ENCODE measurements around the gene KISS1. TPM values are rescaled to one million over a fixed set of nuclear protein-coding genes. Genes with fewer than 3 reads are reported as not detected.

The KISS1 gene
- total RNA-seq, 1 experiment from 2014 or later, result 190 TPM

- H3K4me1 ChIP-seq (replicated peaks), result peaks cover 2% of the 10 kb centered on the region
- no peak overlapping the region for H3K27ac ChIP-seq
- H3K4me3 ChIP-seq, result no peak overlapping the region
- no peaks in the 10 kb centered on the region for H3K36me3 ChIP-seq
- H3K9me3 ChIP-seq (replicated peaks), result no peaks in the 10 kb centered on the region
- no peak for DNase-seq (ENCODE audit: low read depth in 1 of 2, low spot score in 2 of 2)
- peaks cover 5% of the 10 kb centered on the region for H3K27me3 ChIP-seq (replicated peaks)
Observed at GRCh38 chr1:204212715-204213114, 16.4 kb upstream of the KISS1 start.

DNA sequence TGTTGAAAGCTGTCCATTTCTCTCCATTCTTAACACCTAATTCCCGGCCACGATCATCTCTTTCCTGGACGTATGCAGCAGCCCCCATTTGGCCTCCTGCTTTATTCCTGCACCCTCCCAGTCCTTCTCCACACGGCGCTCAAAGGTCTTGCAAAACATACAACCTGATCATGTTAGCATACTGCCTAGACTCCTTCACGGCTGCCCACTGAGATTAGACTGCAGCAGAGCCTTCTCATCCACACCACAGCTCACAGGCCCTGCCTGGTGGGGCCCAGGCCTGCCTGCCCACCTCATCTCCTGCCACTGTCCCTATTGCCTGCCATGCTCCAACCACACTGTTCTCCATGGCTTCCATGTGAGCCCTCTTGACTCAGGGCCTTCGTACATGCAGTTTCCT lies 14.8 kb upstream of the KISS1 start:
- Histone ChIP-seq H3K27ac (no peak overlapping the region), H3K27me3 (replicated peaks) (peaks cover 1% of the 10 kb centered on the region), H3K4me3 (no peak overlapping the region), H3K4me1 (replicated peaks) (peaks cover 11% of the 10 kb centered on the region), H3K36me3 (no peaks in the 10 kb centered on the region), H3K9me3 (replicated peaks) (no peaks in the 10 kb centered on the region)
- no peak for DNase-seq (ENCODE audit: low read depth in 1 of 2, low spot score in 2 of 2)

DNA sequence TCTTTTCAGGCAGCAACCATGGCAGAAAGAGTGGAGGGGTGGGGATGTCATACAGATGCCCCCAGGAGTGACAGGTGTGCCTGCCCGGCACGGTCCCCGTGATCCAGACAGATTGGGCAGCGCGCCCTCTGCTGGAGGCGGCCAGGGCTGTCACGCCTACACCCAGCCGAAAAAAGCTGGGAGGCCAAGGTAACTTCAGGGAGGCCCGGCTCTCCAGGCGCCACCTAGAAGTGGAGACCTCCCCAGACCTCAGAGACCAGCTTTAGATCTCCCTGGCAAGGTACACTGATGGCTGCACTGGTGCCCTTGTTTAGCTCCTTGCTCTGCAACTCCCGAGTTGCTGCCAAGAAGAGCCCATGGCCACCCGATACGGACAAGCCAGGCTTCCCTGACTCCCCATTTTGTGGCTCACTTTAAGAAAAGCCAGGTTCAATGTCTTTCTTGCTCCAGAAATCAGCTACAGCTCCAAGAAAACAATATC lies 10.9 kb upstream of the KISS1 start:
- peak; percentile 44 to 66 for DNase-seq (ENCODE audit: low read depth in 1 of 2, low spot score in 2 of 2)
- Histone ChIP-seq H3K4me3 (no peak overlapping the region), H3K27me3 (replicated peaks) (no peaks in the 10 kb centered on the region)

DNA sequence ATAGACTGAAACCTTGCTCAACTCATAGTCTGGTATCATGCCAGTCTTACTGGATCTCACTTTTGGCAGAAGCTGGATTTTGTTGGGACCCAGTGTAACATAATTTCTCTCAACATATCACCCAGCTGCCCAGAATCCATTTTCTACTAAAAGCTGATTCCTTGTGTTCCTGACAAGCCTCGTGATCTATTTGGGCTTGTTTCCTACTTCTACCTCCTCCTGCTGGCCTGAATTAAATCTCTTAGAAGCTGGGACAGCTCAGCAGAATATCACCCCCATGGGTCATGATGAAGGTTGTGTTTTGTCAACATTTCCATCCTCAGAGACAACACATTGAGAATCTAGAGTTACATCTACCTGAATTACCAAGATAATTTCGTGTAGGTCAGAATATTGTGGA lies 9.8 kb upstream of the KISS1 start:
- H3K4me1 ChIP-seq (replicated peaks), result peaks cover 11% of the 10 kb centered on the region
- H3K36me3 ChIP-seq, result no peaks in the 10 kb centered on the region
- H3K4me3 ChIP-seq, result no peak overlapping the region
- DNase-seq (ENCODE audit: low read depth in 1 of 2, low spot score in 2 of 2), result no peak
- no peaks in the 10 kb centered on the region for H3K9me3 ChIP-seq (replicated peaks)
- H3K27ac ChIP-seq, result no peak overlapping the region
- no peaks in the 10 kb centered on the region for H3K27me3 ChIP-seq (replicated peaks)

More for the DNA sequence above, 10.9 kb upstream of the KISS1 start:
- peaks cover 11% of the 10 kb centered on the region for H3K4me1 ChIP-seq (replicated peaks)
- H3K9me3 ChIP-seq (replicated peaks), result no peaks in the 10 kb centered on the region
- H3K27ac ChIP-seq, result no peak overlapping the region
- H3K36me3 ChIP-seq, result no peaks in the 10 kb centered on the region

DNA sequence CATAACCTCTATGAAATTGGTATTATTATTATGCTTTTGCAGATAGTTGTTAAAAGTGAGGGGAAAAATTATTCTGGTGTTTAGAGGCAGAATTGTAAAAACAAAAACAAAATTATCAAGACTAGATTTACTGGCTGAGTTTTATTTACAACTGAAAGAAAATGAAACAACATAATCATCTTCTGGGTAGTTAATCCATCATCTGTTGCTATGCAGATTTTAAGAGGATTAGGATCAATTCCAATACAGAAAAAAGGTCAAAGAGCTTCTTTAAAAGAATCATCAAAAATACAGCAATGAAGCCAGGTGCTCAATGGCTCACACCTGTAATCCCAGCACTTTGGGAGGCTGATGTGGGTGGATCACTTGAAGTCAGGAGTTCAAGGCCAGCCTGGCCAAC lies 9.2 kb upstream of the KISS1 start:
- peaks cover 11% of the 10 kb centered on the region for H3K4me1 ChIP-seq (replicated peaks)
- no peak overlapping the region for H3K27ac ChIP-seq
- H3K9me3 ChIP-seq (replicated peaks), result no peaks in the 10 kb centered on the region
- H3K4me3 ChIP-seq, result no peak overlapping the region
- no peaks in the 10 kb centered on the region for H3K27me3 ChIP-seq (replicated peaks)
- no peak for DNase-seq (ENCODE audit: low read depth in 1 of 2, low spot score in 2 of 2)
- no peaks in the 10 kb centered on the region for H3K36me3 ChIP-seq

DNA sequence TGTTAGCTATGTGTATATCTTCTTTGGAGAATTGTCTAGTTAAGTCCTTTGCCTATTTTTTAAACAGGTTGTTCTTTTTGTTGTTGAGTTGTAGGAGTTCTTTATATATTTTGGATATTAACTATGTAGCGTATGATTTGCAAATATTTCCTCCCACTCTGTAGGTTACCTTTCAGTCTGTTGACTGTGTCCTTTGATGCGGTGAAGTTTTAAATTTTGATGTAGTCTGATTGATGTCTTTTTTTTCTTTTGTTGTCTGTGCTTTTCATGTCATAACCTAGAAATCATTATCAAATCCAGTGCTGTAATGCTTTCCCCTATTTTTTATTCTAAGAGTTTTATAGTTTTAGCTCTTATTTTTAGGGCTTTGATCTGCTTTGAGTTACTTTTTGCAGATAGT lies 8.7 kb upstream of the KISS1 start:
- Histone ChIP-seq H3K4me3 (no peak overlapping the region), H3K36me3 (no peaks in the 10 kb centered on the region), H3K4me1 (replicated peaks) (peaks cover 11% of the 10 kb centered on the region), H3K27me3 (replicated peaks) (no peaks in the 10 kb centered on the region), H3K9me3 (replicated peaks) (no peaks in the 10 kb centered on the region), H3K27ac (no peak overlapping the region)
- no peak for DNase-seq (ENCODE audit: low read depth in 1 of 2, low spot score in 2 of 2)

- Histone ChIP-seq H3K27ac (no peak overlapping the region), H3K9me3 (replicated peaks) (no peaks in the 10 kb centered on the region), H3K27me3 (replicated peaks) (no peaks in the 10 kb centered on the region), H3K36me3 (no peaks in the 10 kb centered on the region), H3K4me1 (replicated peaks) (peaks cover 28% of the 10 kb centered on the region), H3K4me3 (no peak overlapping the region)
- no peak for DNase-seq (ENCODE audit: low read depth in 1 of 2, low spot score in 2 of 2)
Observed at GRCh38 chr1:204203206-204203767, 7.0 kb upstream of the KISS1 start.

- Histone ChIP-seq H3K4me3 (no peak overlapping the region), H3K27ac (no peak overlapping the region), H3K9me3 (replicated peaks) (no peaks in the 10 kb centered on the region), H3K27me3 (replicated peaks) (no peaks in the 10 kb centered on the region), H3K36me3 (no peaks in the 10 kb centered on the region), H3K4me1 (replicated peaks) (peaks cover 31% of the 10 kb centered on the region)
- no peak for DNase-seq (ENCODE audit: low read depth in 1 of 2, low spot score in 2 of 2)
Observed at GRCh38 chr1:204202481-204202880, 6.2 kb upstream of the KISS1 start.

GRCh38 chr1:204201348-204202040 lies 5.2 kb upstream of the KISS1 start:
- H3K4me3 ChIP-seq, result no peak overlapping the region
- no peaks in the 10 kb centered on the region for H3K27me3 ChIP-seq (replicated peaks)
- no peak for DNase-seq (ENCODE audit: low read depth in 1 of 2, low spot score in 2 of 2)
- H3K27ac ChIP-seq, result no peak overlapping the region
- peaks cover 34% of the 10 kb centered on the region for H3K4me1 ChIP-seq (replicated peaks)
- H3K9me3 ChIP-seq (replicated peaks), result no peaks in the 10 kb centered on the region
- H3K36me3 ChIP-seq, result no peaks in the 10 kb centered on the region

DNA sequence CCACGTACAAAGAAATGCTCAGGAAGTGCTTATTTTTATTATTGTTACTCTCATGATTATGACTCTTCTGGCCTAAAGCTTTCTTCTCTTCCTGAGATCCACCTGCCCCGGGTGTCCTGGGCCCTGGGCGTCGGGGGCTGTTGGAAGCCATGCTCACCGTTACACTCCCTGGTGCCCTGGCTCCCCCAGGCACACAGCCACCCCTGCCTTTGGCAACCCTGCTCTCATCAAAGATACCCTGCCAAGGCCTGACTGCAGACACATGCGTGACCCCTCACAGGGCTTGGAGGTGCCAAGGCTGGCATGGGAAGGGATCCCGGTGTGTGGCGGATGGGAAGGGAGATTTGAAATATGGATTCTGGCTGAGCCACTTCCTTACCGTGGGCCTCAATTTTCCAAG lies 3.3 kb upstream of the KISS1 start:
- H3K36me3 ChIP-seq, result no peaks in the 10 kb centered on the region; the same call in 1 of the 2 replicates
- H3K27me3 ChIP-seq (replicated peaks), result no peaks in the 10 kb centered on the region
- H3K4me3 ChIP-seq, result no peak overlapping the region
- H3K27ac ChIP-seq, result peak overlapping the region; percentile 91
- DNase-seq (ENCODE audit: low read depth in 1 of 2, low spot score in 2 of 2), result no peak
- peaks cover 48% of the 10 kb centered on the region for H3K4me1 ChIP-seq (replicated peaks)
- H3K9me3 ChIP-seq (replicated peaks), result no peaks in the 10 kb centered on the region

DNA sequence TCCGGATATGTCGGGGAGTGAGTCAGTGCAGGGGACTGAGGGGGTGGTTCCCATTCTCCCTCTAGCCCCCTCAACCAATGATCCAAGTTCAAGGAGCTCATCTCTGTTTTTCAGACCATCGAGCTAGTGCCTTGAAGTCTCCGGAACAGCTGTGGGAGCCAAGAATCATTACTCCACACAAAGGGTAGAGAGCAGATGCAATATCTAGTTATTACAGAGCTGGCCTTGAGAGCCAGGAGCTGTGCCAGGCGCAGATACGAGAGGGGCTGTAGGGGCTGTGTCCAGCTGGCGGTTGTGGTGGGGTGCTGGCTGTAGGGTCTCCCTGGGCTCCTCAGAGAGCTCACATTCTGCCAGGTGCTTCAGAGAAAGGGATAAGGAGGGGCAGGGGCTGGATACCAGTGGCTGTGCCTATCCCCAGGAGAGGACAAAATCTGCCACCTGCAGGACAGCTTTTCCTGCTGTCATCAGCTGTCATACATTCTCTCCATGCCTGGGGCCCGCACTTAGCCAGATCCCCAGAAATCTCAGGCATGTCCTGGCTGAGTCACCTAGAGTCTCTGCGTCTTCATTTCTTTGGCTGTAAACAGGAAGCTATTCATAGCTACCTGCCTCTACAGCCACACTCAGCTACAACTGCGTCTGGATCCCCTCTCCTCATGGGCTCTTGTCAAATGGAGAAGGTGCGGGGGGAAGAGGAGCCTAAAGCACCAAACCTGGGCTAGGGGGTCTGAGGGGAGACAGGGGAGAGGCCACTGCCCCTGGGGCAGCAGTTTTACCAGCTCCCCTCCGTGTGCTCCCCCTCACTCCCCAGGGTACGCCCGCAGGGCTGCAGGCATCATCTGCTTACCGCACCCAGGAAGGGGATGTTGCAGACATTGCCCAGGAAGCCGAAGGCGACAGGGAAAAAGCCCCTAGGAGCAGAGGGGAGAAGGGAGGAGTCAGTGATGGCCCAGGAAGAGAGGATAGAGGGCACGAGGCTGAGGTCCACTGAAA lies 2.4 kb upstream of the KISS1 start:
- Histone ChIP-seq H3K27ac (peak overlapping the region; percentile 91), H3K36me3 (no peaks in the 10 kb centered on the region; the same call in 1 of the 2 replicates), H3K27me3 (replicated peaks) (no peaks in the 10 kb centered on the region), H3K9me3 (replicated peaks) (no peaks in the 10 kb centered on the region), H3K4me3 (no peak overlapping the region), H3K4me1 (replicated peaks) (peaks cover 48% of the 10 kb centered on the region)
- DNase-seq (ENCODE audit: low read depth in 1 of 2, low spot score in 2 of 2), result peak; percentile 71 to 79

GRCh38 chr1:204197068-204197467 lies 777 bp upstream of the KISS1 start:
- DNase-seq (ENCODE audit: low read depth in 1 of 2, low spot score in 2 of 2), result no peak
- Histone ChIP-seq H3K4me1 (replicated peaks) (peaks cover 48% of the 10 kb centered on the region), H3K4me3 (no peak overlapping the region; the same call in 1 of the 2 replicates), H3K9me3 (replicated peaks) (no peaks in the 10 kb centered on the region), H3K36me3 (peaks cover 6% of the 10 kb centered on the region; the same call in 1 of the 2 replicates), H3K27ac (peak overlapping the region; percentile 91), H3K27me3 (replicated peaks) (no peaks in the 10 kb centered on the region)

DNA sequence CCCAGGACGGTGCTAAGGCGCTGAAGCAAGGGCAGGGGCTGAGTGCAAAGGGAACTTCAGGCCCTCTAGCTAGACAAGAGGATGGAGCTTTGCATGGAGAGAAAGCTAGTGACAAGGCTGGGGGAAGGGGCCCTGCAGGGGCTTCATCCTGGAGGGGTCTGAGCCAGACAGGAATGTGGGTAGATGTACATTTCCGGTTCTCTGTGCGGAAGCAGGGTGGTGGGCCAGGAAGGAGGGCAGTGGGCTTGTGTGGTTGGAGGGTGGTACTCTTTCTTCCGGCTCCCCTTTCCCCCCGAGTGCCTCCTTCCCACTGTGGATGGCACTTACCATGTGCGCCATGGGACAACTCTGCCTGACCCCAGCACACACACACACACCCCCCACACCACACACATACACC lies 1.5 kb downstream of the KISS1 start:
- Histone ChIP-seq H3K27ac (no peak overlapping the region), H3K9me3 (replicated peaks) (no peaks in the 10 kb centered on the region), H3K27me3 (replicated peaks) (no peaks in the 10 kb centered on the region), H3K4me1 (replicated peaks) (peaks cover 47% of the 10 kb centered on the region), H3K36me3 (peaks cover 17% of the 10 kb centered on the region), H3K4me3 (no peak overlapping the region)
- DNase-seq (ENCODE audit: low read depth in 1 of 2, low spot score in 2 of 2), result no peak

DNA sequence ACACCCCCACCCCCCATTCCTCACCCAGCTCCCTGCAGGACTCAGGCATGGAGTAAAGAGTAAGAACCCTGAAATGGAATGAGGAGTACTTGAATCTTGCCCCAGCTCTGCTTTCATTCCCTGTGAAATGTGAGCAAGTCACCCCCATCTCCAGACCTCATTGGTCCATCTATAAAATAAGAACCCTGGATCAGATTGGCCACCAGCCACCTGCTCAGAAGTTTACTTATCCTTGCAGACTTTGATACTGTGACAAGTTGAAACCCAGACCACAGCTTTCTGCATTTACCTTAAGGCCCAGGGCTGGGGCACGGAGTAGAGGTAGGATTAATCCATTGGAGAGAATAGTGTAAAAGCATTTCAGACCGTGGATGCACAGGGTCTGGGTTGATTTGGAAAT lies 2.2 kb downstream of the KISS1 start:
- peaks cover 17% of the 10 kb centered on the region for H3K36me3 ChIP-seq
- no peaks in the 10 kb centered on the region for H3K9me3 ChIP-seq (replicated peaks)
- no peak for DNase-seq (ENCODE audit: low read depth in 1 of 2, low spot score in 2 of 2)
- H3K4me3 ChIP-seq, result no peak overlapping the region
- H3K27me3 ChIP-seq (replicated peaks), result no peaks in the 10 kb centered on the region
- peaks cover 40% of the 10 kb centered on the region for H3K4me1 ChIP-seq (replicated peaks)
- no peak overlapping the region for H3K27ac ChIP-seq
